Measurements from ENCODE around the gene RASAL1. TPM values are rescaled to one million over a fixed set of nuclear protein-coding genes. Genes with fewer than 3 reads are reported as not detected.

The RASAL1 gene
- total and polyA plus RNA-seq, 11 donors: not detected

- ATAC-seq (no peak), DNase-seq (no peak)
- peak overlapping the region in 8 of 12 donors; percentile 53 to 77 (median 67) for H3K27ac ChIP-seq
- H3K9me3 ChIP-seq: no peaks in the 10 kb centered on the region
- H3K4me3 ChIP-seq: no peak overlapping the region
- intact Hi-C loops (cut with DNase I): no loop called here
- 82 to 90% (median 84%) methylated on average over 3 of the region's 3 CpGs for WGBS, 4 donors
- H3K27me3 ChIP-seq: peaks cover 0 to 6% (median 0%) of the 10 kb centered on the region in 9 donors
- TF ChIP-seq CTCF (IDR thresholded peaks at IDR 0.05) (no peak), POLR2A (IDR thresholded peaks at IDR 0.05) (no peak)
- peaks cover 0 to 26% (median 12%) of the 10 kb centered on the region in 12 donors for H3K4me1 ChIP-seq
- H3K36me3 ChIP-seq: no peaks in the 10 kb centered on the region
Observed at GRCh38 chr12:113072136-113072535, 63.4 kb downstream of the RASAL1 start.

- peak overlapping the region in 10 of 12 donors; percentile 41 to 77 (median 61) for H3K27ac ChIP-seq
- no peaks in the 10 kb centered on the region for H3K36me3 ChIP-seq
- ATAC-seq (peak; percentile 11 to 48 (median 40)), DNase-seq (peak in 1 of 5 donors; percentile 54)
- intact Hi-C loops (cut with DNase I): no loop called here
- no peaks in the 10 kb centered on the region for H3K27me3 ChIP-seq
- no peaks in the 10 kb centered on the region for H3K9me3 ChIP-seq
- H3K4me3 ChIP-seq: no peak overlapping the region
- WGBS, 4 donors: 68 to 69% (median 69%) methylated on average over 16 to 21 of the region's 21 CpGs
- H3K4me1 ChIP-seq: peaks cover 0 to 26% (median 12%) of the 10 kb centered on the region in 12 donors
- TF ChIP-seq POLR2A (IDR thresholded peaks at IDR 0.05): no peak
- TF ChIP-seq CTCF (IDR thresholded peaks at IDR 0.05): no peak
Observed at GRCh38 chr12:113071135-113072112, 64.1 kb downstream of the RASAL1 start.

GRCh38 chr12:113070117-113070906 lies 65.2 kb downstream of the RASAL1 start:
- Histone ChIP-seq H3K4me3 (no peak overlapping the region), H3K27ac (peak overlapping the region in 9 of 12 donors; percentile 9 to 70 (median 56)), H3K4me1 (peaks cover 0 to 26% (median 12%) of the 10 kb centered on the region in 12 donors), H3K27me3 (peaks cover 0 to under 1% (median 0%) of the 10 kb centered on the region in 9 donors), H3K36me3 (no peaks in the 10 kb centered on the region), H3K9me3 (no peaks in the 10 kb centered on the region)
- no peak for TF ChIP-seq POLR2A (IDR thresholded peaks at IDR 0.05)
- TF ChIP-seq CTCF (IDR thresholded peaks at IDR 0.05): no peak
- intact Hi-C loops (cut with DNase I): no loop called here
- WGBS, 4 donors: 54 to 67% (median 58%) methylated on average over 10 to 15 of the region's 15 CpGs
- DNase-seq (peak in 4 of 5 donors; percentile 52 to 74 (median 67)), ATAC-seq (peak; percentile 35 to 93 (median 60))

Measured in heart left ventricle (tissue), 16 donors.